IPS-NIHi7 (cell line): ENCODE results near the gene NKD1.

Source experiments
- DNase-seq: peaks from one replicate; pipeline ENCODE4 v3.0.0; 2012; ENCODE audit warnings: mixed read lengths; ENCODE audit errors: extremely low spot score

NKD1 gene

GRCh38 chr16:50629334-50629733 is 81.1 kb downstream of the NKD1 start:
- no peak for DNase-seq

DNA sequence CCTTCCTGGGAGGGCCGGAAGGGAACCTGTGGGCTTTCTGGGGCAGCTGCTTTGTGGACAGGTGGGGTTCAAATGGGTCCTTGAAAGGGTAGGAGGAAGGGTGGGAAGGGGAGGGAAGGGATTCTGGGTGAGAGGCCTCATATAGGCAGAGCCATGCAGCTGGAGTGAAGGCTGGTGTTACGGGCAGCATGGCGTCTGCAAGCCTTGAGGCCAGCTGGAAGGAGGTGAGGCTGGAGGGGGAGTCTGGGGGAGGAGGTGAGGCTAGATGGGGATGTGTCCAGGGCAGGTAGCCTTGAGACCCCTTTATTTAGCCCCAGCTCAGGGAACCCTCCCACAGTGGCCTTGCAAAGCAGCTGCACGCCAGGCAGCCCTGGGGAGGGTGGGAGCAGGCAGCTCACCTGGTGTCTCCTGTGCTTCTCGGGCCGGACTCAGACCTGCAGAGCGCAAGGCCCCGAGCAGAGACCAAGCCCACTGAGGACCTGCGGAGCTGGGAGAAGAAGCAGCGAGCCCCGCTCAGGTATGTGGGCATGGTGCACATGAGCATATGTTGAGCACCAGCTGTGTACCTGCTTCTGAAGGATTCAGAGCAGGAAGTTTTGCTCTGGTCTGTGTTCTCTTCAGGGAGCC is 82.3 kb downstream of the NKD1 start:
- no peak for DNase-seq

- no peak for DNase-seq
Observed at GRCh38 chr16:50631249-50631984, 83.2 kb downstream of the NKD1 start.

- DNase-seq, result no peak
Observed at GRCh38 chr16:50631985-50632576, 83.9 kb downstream of the NKD1 start.

- DNase-seq, result no peak
Observed at GRCh38 chr16:50632927-50633800, 85.0 kb downstream of the NKD1 start.

DNA sequence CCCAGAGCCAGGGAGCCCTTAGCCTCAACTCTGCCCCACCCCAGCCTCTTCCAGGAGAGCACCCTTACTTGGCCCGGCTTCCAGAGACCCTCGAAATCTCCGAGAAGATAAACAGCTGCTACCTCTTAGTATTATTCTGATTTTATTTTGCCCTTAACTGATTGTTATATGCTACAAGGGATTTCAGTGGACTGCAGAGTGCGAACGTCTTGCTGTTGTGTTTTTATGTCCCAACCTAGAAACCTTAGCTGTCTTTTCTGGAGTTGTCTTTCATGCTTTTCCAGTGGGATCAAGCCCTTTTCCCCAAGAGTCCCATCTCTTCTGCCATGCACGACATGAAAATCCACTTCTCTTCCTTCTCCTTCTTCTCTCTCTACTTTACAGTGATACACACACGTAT is 85.9 kb downstream of the NKD1 start:
- DNase-seq, result no peak

GRCh38 chr16:50634947-50635346 is 86.8 kb downstream of the NKD1 start:
- DNase-seq, result no peak

- DNase-seq, result peak; percentile 65
Observed at GRCh38 chr16:50635505-50636392, 87.6 kb downstream of the NKD1 start.

DNA sequence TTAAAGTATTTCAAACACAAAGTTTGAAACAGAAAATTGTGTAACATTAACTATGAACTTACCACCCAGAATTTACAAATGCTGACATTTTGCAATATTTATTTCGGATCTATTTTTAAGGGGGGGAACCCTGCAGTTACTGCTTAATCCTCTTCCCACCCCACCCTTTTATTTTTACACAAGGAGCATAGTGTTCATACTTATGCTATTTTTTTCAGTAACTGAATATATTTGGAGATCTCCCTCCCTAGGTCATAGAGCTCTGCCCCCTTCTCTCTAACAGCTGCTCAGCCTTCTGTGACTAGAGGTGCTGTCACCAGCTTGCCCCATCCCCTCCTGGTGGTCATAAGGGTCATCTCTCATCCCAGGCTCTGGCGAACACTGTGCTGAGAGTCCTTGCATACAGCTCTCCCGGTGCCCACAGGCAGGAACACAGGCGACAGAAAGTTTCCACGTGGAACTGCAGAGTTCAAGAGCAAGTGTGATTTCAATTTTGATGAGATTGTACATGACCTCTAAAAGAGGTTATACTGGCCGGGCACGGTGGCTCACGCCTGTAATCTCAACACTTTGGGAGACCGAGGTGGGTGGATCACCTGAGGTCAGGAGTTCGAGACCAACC is 88.7 kb downstream of the NKD1 start:
- DNase-seq, result no peak

- no peak for DNase-seq
Observed at GRCh38 chr16:50637716-50638602, 89.8 kb downstream of the NKD1 start.

- DNase-seq, result no peak
Observed at GRCh38 chr16:50638816-50639670, 90.8 kb downstream of the NKD1 start.

GRCh38 chr16:50640391-50640790 is 92.2 kb downstream of the NKD1 start:
- no peak for DNase-seq

DNA sequence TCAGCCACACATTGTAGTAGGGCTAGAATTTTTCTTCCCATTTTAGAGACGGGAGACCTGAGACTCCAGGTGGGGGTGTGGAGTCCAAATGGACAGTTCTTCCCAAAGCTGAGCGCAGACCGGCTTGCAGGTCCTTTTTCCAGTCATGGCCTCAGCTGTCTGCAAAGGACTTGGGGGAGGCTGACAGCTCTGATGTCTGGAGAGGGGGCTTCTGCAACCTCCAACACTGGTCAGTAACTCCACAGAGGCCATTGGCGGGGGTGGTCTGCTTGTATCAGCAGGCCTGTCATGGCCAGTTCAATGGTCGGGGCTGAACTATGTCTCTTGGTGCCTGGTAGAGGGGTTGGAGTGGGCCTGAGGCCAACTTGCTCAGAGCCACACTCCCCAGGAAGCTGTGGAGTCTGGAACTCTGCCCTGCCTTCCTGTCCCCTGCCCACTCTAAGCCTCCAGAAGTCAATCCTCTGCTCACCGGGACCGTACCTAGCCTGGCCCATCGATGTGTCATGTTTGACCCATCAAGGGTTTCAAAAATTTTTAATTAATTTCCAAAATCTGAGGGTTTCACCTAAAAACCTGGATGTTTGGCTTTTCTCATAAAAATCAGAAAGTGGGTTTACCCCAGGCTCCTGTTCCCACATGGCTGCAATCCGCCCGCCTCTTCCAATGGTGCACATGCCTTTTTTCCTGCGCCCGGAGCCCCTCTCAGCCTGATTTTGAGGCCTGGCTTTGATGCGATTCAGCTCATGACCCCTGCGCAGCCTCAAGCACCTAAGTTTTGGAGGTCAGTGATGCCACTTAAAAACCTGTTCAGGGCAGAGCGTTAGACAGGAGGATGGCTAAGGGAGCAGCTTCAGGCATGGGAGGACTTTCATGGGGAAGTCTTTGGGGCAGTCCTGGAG is 93.0 kb downstream of the NKD1 start:
- DNase-seq, result no peak

DNA sequence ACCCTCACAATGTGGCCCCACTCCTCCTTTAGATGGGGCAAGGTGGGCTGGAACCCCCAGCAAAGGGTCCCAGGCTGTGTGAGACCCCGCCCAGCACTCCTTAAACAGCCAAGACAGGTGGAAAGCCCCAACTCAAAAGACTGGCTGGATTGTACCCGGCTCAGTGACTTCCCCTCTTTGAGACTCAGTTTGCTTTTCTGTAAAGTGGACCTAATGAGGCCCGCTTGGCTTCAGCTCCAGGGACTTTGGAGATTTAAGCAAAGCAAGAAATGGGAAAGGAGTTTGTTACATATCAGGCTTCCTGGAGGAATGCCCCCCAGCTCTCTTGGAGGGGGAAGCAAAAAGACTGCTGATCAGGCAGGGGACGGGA is 93.6 kb downstream of the NKD1 start:
- no peak for DNase-seq

GRCh38 chr16:50642349-50642748 is 94.2 kb downstream of the NKD1 start:
- no peak for DNase-seq

DNA sequence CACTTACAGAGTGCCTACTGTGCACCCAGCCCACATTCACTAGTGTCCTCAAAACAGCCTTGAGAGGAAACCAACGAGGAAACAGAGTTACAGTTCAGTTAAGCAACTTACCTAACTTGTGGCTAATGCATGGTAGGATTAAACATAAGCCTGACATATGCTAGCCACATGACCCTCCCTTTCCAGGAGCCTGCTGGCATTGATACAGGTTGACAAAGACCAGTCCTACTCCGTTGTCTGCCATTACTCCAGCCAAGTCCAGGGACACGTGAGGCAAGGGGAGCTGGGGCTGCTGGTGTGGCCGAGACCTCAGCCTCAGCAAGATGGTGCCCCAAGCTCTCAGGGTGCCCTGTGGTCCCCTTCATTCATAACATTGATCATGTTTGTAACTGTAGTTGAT is 95.0 kb downstream of the NKD1 start:
- no peak for DNase-seq

DNA sequence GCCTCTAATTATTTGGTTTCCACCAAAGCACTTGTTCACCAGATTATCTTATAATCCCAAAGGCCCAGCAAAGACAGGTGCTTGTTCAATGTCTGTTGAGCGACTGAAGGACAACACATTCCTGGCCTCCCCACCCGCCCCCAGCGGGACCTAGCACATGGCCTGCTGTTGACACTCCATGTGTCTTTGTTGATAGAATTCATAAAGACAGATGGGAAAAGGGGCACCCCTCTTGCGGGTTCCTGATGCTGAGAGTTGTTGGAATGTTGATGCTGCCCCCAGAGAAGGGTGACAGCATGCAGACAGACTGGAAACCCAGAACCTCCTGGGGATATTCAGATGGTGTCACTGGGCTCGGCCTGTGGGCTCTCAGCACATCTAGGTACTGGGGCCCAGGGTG is 96.0 kb downstream of the NKD1 start:
- DNase-seq, result no peak

DNA sequence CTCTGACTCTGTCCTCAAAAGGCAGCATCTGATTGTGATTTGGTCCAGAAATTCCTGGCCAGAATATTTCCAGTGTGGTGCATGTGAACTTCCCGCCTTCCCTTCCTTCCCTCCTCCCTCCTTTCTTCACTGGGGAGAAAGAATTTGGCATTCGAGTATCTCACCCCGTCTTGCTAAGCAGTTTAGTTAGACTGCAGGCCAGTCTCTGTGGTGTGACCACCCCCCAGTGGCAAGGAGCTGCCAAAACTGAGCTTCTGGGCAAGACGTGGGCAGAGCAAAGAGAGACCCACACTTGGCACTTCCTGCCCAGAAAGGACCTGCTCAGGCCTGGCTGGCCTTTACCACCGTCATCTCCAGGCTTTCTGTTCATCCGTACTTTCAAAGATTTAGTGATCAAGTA is 96.5 kb downstream of the NKD1 start:
- DNase-seq, result peak; percentile 65
